ELR (cell line): Measurements from ENCODE around the gene CDC34.
A peak's percentile ranks its signal among the peaks of the same experiment; 100 is the strongest.

Source experiments
- DNase-seq: peaks from one replicate; pipeline ENCODE4 v3.0.0-alpha.2; 2015; ENCODE audit warnings: low read depth

Gene CDC34

DNA sequence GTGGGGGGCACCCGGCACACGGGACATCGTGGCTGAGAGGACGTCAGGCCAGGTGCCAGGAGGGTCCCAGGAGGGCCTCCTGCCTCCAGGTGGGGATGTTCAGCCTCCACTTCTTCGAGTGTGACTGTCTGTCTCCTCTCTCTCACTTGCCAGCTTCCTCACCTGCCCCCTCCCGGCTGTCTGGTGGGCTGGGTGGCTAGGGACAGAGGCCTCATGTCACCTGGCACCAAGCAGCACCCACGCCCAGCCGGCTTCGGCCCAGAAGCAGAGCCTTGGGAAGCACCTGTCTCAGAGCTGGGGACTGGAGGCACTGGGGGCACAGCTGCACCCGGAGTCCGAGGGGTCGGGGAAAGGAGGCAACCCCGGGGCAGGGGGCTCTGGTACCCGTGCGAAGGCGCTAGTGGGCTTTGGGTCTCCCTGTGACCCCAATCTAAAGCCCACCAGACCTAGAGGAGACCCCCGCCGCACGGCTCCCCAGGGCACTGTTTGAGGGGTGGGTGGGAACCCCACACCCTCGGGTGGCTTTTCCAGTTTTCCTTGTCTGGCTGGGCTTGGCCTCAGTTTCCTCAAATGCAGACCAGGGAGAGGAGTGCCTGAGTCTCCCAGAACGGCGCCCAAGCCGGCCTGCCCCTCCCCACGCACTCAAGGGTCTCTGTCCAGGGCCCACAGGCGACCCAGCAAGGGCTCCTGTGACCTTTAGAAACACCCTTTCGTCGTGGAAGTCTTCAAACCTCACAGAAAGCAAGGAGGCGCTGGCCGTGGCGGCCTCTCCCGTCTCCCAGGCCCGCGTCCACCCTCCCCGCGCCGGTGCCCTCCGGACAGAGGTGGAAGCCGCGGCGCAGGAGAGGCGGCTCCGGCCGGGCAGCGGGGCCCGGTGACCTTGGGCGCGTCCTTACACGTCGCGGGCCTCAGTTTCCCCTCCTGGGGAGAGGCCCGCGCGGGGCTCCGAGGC, 57.5 kb downstream of the CDC34 start:
- no peak for DNase-seq

DNA sequence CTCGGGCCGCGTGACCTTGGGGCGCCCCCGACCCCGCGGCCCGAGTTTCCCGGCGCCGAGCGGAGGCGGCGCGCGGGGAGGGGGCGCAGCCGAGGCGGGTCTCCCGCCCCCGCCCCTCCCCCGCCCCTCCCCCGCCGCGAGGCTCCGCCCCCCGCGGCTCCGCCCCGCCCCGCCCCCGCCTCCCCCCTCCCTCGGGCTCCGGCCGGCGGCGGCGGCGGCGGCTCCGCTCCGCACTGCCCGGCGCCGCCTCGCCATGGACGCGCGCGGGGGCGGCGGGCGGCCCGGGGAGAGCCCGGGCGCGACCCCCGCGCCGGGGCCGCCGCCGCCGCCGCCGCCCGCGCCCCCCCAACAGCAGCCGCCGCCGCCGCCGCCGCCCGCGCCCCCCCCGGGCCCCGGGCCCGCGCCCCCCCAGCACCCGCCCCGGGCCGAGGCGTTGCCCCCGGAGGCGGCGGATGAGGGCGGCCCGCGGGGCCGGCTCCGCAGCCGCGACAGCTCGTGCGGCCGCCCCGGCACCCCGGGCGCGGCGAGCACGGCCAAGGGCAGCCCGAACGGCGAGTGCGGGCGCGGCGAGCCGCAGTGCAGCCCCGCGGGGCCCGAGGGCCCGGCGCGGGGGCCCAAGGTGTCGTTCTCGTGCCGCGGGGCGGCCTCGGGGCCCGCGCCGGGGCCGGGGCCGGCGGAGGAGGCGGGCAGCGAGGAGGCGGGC, 58.3 kb downstream of the CDC34 start, which contains the start of gene HCN2:
HCN2 (plus strand) TSS at position 189 of the 703 bp plus-strand sequence; CDS start at position 254, 65 bp downstream.
- DNase-seq: no peak

DNA sequence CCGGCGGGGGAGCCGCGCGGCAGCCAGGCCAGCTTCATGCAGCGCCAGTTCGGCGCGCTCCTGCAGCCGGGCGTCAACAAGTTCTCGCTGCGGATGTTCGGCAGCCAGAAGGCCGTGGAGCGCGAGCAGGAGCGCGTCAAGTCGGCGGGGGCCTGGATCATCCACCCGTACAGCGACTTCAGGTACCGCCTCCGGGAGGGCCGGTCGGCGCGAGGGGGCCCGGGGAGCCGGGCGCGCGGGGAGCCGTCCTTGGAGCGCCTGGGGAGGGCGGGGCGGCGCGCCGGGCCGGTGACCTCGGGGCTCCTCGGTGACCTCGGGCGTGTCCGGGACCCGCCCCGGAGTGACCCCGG, 58.8 kb downstream of the CDC34 start:
- peak; percentile 40 for DNase-seq

DNA sequence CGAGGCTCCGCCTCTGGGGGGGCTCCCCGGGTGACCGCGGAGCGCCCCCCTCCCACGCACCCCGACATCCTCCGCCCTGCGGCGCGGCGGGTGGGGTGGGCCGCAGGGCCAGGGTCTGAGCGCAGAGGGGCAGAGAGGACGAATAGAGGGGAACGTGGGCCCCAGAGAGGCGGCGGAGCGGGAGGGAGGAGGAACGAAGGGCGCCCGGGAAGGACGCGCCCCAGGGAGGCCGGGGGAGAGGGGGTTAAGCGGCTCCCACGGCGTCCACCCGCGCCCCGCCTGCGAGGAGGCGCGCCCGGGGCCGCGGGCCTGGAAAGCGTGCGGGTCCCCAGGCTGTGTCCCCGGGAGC, 59.2 kb downstream of the CDC34 start:
- DNase-seq: no peak

DNA sequence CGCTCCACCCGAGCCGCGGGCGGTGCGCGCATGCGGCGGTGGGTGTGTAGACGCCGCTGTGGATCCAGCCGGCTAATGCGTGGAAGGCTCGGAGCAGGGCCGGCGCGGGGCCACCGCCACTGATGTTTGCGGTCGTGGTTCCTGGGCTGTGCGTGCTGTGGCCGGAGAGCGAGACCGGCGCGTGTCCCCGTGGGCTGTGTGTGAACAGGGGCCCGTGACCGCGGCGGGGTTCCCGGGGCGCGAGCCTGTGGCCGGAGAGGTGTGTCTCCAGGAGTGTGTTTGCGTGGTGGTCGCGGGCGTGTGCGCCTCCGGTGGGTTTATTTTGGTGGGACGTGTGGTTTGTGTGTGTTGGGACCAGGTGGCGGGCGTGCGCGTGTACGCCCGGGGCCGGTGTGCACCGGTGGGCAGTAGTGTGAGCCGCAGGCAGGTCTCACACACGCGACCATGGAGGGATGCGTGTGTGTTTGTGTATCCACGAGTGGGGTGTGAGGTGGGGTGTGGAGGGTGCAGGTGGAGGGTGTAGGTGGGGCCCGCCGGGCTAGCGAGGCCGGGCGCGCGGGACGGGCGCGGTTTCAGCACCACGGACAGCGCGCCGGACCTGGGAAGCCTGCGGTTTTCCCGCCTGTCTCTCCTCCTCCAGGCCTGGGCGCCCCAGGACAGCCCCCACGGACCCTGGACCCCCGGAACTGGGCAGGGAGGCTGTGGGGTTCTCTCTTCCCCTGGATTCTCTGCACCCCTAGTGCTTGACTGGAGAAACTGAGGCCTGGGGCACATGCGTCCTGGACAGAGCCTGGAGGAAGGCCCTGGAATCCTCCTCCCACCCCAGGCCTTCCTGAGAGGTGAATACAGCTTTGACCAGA, 59.8 kb downstream of the CDC34 start:
- peak; percentile 36 for DNase-seq
